H9 (cell line): ENCODE measurements around the gene MID1. TPM values are rescaled to one million over a fixed set of nuclear protein-coding genes. Genes with fewer than 3 reads are reported as not detected.

Experiments
- DNase-seq: peaks from one replicate; pipeline ENCODE4 v3.0.0-alpha.2; 2017
- H2AFZ ChIP-seq: one replicate; pipeline ENCODE4 v1.6.1; 2013; ENCODE audit warnings: mild to moderate bottlenecking, low read length, control low read depth, moderate library complexity
- H2AK5ac ChIP-seq: 2 replicates; pipeline ENCODE4 v1.6.1; 2013; ENCODE audit warnings: low read length, control low read depth, mixed read lengths; ENCODE audit not compliant: insufficient read length
- H2BK120ac ChIP-seq: one replicate; pipeline ENCODE4 v1.6.1; 2013; ENCODE audit warnings: low read depth, mild to moderate bottlenecking, low read length, control low read depth, inconsistent platforms; ENCODE audit not compliant: poor library complexity, severe bottlenecking
- H2BK12ac ChIP-seq: 2 replicates; pipeline ENCODE4 v1.6.1; 2013; ENCODE audit warnings: low read length, control low read depth, mixed read lengths, low read depth; ENCODE audit not compliant: insufficient read length
- H2BK15ac ChIP-seq: 2 replicates; pipeline ENCODE4 v1.6.1; 2013; ENCODE audit warnings: low read depth, low read length, control low read depth
- H2BK20ac ChIP-seq: one replicate; pipeline ENCODE4 v1.6.1; 2013; ENCODE audit warnings: low read depth, mild to moderate bottlenecking, low read length, control low read depth, inconsistent platforms; ENCODE audit not compliant: poor library complexity, severe bottlenecking
- H2BK5ac ChIP-seq: 2 replicates; pipeline ENCODE4 v1.6.1; 2013; ENCODE audit warnings: low read length, control low read depth, mixed read lengths; ENCODE audit not compliant: insufficient read length
- H3K14ac ChIP-seq: 2 replicates; pipeline ENCODE4 v1.6.1; 2013; ENCODE audit warnings: low read length, control low read depth; ENCODE audit not compliant: insufficient read depth
- H3K18ac ChIP-seq: 2 replicates; pipeline ENCODE4 v1.6.1; 2013; ENCODE audit warnings: low read depth, mild to moderate bottlenecking, mixed read lengths, low read length, control low read depth; ENCODE audit not compliant: insufficient read length
- H3K23ac ChIP-seq: 2 replicates; pipeline ENCODE4 v1.6.1; 2013; ENCODE audit warnings: low read length, control low read depth, mixed read lengths, low read depth; ENCODE audit not compliant: insufficient read length
- H3K23me2 ChIP-seq: 2 replicates; pipeline ENCODE4 v1.6.1; 2013; ENCODE audit warnings: low read depth, mild to moderate bottlenecking, mixed read lengths, low read length, control low read depth; ENCODE audit not compliant: insufficient read length, poor library complexity, severe bottlenecking
- H3K27ac ChIP-seq: 2 replicates; pipeline ENCODE4 v1.5.1; 2013; ENCODE audit warnings: low read length, control low read depth, mixed read lengths, low read depth; ENCODE audit not compliant: insufficient read length
- H3K27me3 ChIP-seq: 2 replicates; pipeline ENCODE4 v1.6.1; 2013; ENCODE audit warnings: low read length, control low read depth, inconsistent platforms; ENCODE audit not compliant: insufficient read depth
- H3K4ac ChIP-seq: 2 replicates; pipeline ENCODE4 v1.6.1; 2013; ENCODE audit warnings: low read depth, mild to moderate bottlenecking, control low read depth, inconsistent platforms, low read length, moderate library complexity
- H3K4me1 ChIP-seq: 2 replicates; pipeline ENCODE4 v1.6.1; 2013; ENCODE audit warnings: low read length, control low read depth, inconsistent platforms; ENCODE audit not compliant: insufficient read depth
- H3K4me2 ChIP-seq: 2 replicates; pipeline ENCODE4 v1.6.1; 2013; ENCODE audit warnings: low read length, control low read depth, mixed read lengths; ENCODE audit not compliant: insufficient read length, insufficient read depth
- H3K56ac ChIP-seq: 2 replicates; pipeline ENCODE4 v1.6.1; 2013; ENCODE audit warnings: low read depth, mild to moderate bottlenecking, mixed read lengths, low read length, control low read depth; ENCODE audit not compliant: insufficient read length
- H3K79me1 ChIP-seq: 2 replicates; pipeline ENCODE4 v1.6.1; 2013; ENCODE audit warnings: low read depth, mild to moderate bottlenecking, moderate library complexity, low read length, control low read depth, inconsistent platforms; ENCODE audit not compliant: insufficient read depth, poor library complexity, severe bottlenecking
- H3K79me2 ChIP-seq: 2 replicates; pipeline ENCODE4 v1.6.1; 2013; ENCODE audit warnings: low read length, control low read depth, inconsistent platforms; ENCODE audit not compliant: insufficient read depth
- H3K9ac ChIP-seq: 2 replicates; pipeline ENCODE4 v1.6.1; 2013; ENCODE audit warnings: low read length, control low read depth, mixed read lengths; ENCODE audit not compliant: insufficient read length; ENCODE audit errors: extremely low read depth
- H3K9me3 ChIP-seq: one replicate; pipeline ENCODE4 v1.6.1; 2013; ENCODE audit warnings: low read depth, low read length, inconsistent platforms; ENCODE audit not compliant: control insufficient read depth
- H3T11ph ChIP-seq: one replicate; pipeline ENCODE4 v1.6.1; 2013; ENCODE audit warnings: mild to moderate bottlenecking, low read length, control low read depth, inconsistent platforms
- H4K20me1 ChIP-seq: one replicate; pipeline ENCODE4 v1.6.1; 2013; ENCODE audit not compliant: control insufficient read depth, insufficient read length, insufficient read depth
- H4K5ac ChIP-seq: 2 replicates; pipeline ENCODE4 v1.6.1; 2013; ENCODE audit warnings: low read depth, mild to moderate bottlenecking, mixed read lengths, low read length, control low read depth; ENCODE audit not compliant: insufficient read length
- H4K8ac ChIP-seq: replicated peaks from 2 replicates; pipeline ENCODE4 v1.6.1; 2013; ENCODE audit warnings: low read length, control low read depth, mixed read lengths, low read depth; ENCODE audit not compliant: insufficient read length
- H4K91ac ChIP-seq: 2 replicates; pipeline ENCODE4 v1.6.1; 2013; ENCODE audit warnings: low read depth, mild to moderate bottlenecking, moderate library complexity, mixed read lengths, low read length, control low read depth; ENCODE audit not compliant: insufficient read length
- H3K27ac Mint-ChIP-seq, 3 experiments: 2 replicates in 2 of 3; 3 replicates in 1 of 3; pipeline ENCODE4 v1.8.0; 2020 to 2021; ENCODE audit warnings: mixed read lengths in 3 of 3, mild to moderate bottlenecking in 1 of 3, moderate library complexity in 1 of 3
- H3K27me3 Mint-ChIP-seq: 2 replicates; pipeline ENCODE4 v1.8.0; 2021; ENCODE audit warnings: low read depth, mild to moderate bottlenecking, moderate library complexity, mixed read lengths
- H3K36me3 Mint-ChIP-seq, 3 experiments: 2 replicates in 2 of 3; 3 replicates in 1 of 3; pipeline ENCODE4 v1.8.0; 2020 to 2021; ENCODE audit warnings: low read depth in 3 of 3, mixed read lengths in 3 of 3; ENCODE audit not compliant: insufficient read depth in 1 of 3
- H3K4me1 Mint-ChIP-seq, 2 experiments: 2 replicates each; pipeline ENCODE4 v1.8.0; 2020; ENCODE audit warnings: mixed read lengths in 2 of 2
- H3K4me3 Mint-ChIP-seq, 2 experiments: 2 replicates in 1 of 2; 3 replicates in 1 of 2; pipeline ENCODE4 v1.8.0; 2020 to 2021; ENCODE audit warnings: mild to moderate bottlenecking in 2 of 2, mixed read lengths in 2 of 2, moderate library complexity in 1 of 2
- H3K9me3 Mint-ChIP-seq, 2 experiments: 2 replicates in 1 of 2; 3 replicates in 1 of 2; pipeline ENCODE4 v1.8.0; 2020; ENCODE audit warnings: mild to moderate bottlenecking in 2 of 2, mixed read lengths in 2 of 2, moderate library complexity in 1 of 2
- WGBS: extraction: QIAGEN DNeasy Blood & Tissue Kit; methylation state at CpG from one replicate; pipeline ENCODE4 v1.1.7; 2013; ENCODE audit warnings: missing lambda C conversion rate, low lambda C conversion rate, mixed read lengths; ENCODE audit not compliant: insufficient read length; ENCODE audit errors: extremely low coverage; 5-methylcytosine and 5-hydroxymethylcytosine counted together
- total RNA-seq: library from RNA; stranded (reverse); gene quantifications from 2 replicates; pipeline ENCODE4 v1.2.1, GENCODE V29; 2021
- TF ChIP-seq, protein P1 (sequence below): fragments of 200-600 bp; sonication (generic); conservative IDR thresholded peaks from 3 replicates; pipeline ENCODE4 v1.8.0; 2021; ENCODE audit warnings: antibody characterized with exemption, mild to moderate bottlenecking

Gene MID1
- total RNA-seq, 1 experiment from 2014 or later, result 32.9 TPM

DNA sequence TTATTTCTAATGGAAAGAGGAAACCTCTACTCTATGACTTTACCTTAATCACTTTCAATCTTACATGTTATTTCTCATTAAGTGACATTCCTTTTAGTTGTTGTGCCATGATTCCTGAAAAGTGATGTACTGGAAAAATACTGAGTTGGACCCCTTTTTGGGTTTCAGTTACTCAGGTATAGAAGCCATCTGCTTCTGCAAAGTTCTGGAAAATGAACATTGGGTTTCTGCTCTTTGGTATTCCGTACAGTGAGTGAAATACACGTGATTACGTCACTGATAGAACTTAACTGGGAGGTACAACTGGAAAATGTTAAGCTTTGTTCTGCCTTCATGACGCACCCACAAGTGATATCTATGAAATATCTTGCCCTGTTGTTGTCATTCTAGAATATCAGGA, 114.7 kb downstream of the MID1 start:
- H2BK20ac ChIP-seq, result no peak overlapping the region
- Mint-ChIP-seq H3K4me3 (no peak overlapping the region), H3K36me3 (peaks cover 5 to 21% (median 13%) of the 10 kb centered on the region in 3 experiments; a peak in 6 of 7 replicates), H3K4me1 (peaks cover 25 to 37% of the 10 kb centered on the region in 2 experiments), H3K27me3 (no peaks in the 10 kb centered on the region; the same call in 1 of the 2 replicates), H3K9me3 (peaks cover 29 to 31% of the 10 kb centered on the region in 2 experiments; a peak in 4 of 5 replicates), H3K27ac (no peak overlapping the region)
- H3K4me2 ChIP-seq, result no peak overlapping the region
- H4K91ac ChIP-seq, result no peak overlapping the region
- no peak overlapping the region for H3T11ph ChIP-seq
- DNase-seq, result no peak
- H2BK5ac ChIP-seq, result no peak overlapping the region
- H3K23ac ChIP-seq, result no peak overlapping the region
- H4K5ac ChIP-seq, result no peak overlapping the region
- no peak overlapping the region for H3K14ac ChIP-seq
- TF ChIP-seq, protein P1, sequence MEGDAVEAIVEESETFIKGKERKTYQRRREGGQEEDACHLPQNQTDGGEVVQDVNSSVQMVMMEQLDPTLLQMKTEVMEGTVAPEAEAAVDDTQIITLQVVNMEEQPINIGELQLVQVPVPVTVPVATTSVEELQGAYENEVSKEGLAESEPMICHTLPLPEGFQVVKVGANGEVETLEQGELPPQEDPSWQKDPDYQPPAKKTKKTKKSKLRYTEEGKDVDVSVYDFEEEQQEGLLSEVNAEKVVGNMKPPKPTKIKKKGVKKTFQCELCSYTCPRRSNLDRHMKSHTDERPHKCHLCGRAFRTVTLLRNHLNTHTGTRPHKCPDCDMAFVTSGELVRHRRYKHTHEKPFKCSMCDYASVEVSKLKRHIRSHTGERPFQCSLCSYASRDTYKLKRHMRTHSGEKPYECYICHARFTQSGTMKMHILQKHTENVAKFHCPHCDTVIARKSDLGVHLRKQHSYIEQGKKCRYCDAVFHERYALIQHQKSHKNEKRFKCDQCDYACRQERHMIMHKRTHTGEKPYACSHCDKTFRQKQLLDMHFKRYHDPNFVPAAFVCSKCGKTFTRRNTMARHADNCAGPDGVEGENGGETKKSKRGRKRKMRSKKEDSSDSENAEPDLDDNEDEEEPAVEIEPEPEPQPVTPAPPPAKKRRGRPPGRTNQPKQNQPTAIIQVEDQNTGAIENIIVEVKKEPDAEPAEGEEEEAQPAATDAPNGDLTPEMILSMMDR, result no peak
- no peak overlapping the region for H2AK5ac ChIP-seq
- H2AFZ ChIP-seq, result no peak overlapping the region
- H3K23me2 ChIP-seq, result no peaks in the 10 kb centered on the region
- H3K79me1 ChIP-seq, result peaks cover 2% of the 10 kb centered on the region
- H2BK120ac ChIP-seq, result no peak overlapping the region
- H3K56ac ChIP-seq, result no peak overlapping the region
- H3K27me3 ChIP-seq, result no peaks in the 10 kb centered on the region; the same call in 1 of the 2 replicates
- peaks cover 8% of the 10 kb centered on the region; the same call in 1 of the 2 replicates for H3K79me2 ChIP-seq
- H3K27ac ChIP-seq, result no peak overlapping the region
- no peak overlapping the region for H3K18ac ChIP-seq
- H2BK12ac ChIP-seq, result no peak overlapping the region
- no CpG with 5 or more reads among the region's 4 CpGs for WGBS
- H3K9me3 ChIP-seq, result no peaks in the 10 kb centered on the region
- no peak overlapping the region for H3K9ac ChIP-seq
- H2BK15ac ChIP-seq, result no peak overlapping the region
- peaks cover 18% of the 10 kb centered on the region for H3K4me1 ChIP-seq
- H4K20me1 ChIP-seq, result no peaks in the 10 kb centered on the region
- H4K8ac ChIP-seq, result no peak overlapping the region
- no peak overlapping the region for H3K4ac ChIP-seq
